PC-9 (cell line): Measurements from ENCODE around the gene AQP12B. TPM values are rescaled to one million over a fixed set of nuclear protein-coding genes. Genes with fewer than 3 reads are reported as not detected.

Experiments used
- BruUV-seq: library from RNA; stranded (reverse); fragments of 400-500 nt; replicated peaks from 2 replicates; lab custom pipeline; 2021; lab: Mats Ljungman, UMichigan
- CTCF ChIA-PET: fragments of 300-600 bp; sonication (Branson Sonifier 250); formaldehyde crosslinking; loops from one replicate; lab custom pipeline; 2022; ENCODE audit warnings: antibody characterized with exemption; lab: Charles Lee
- POLR2A ChIA-PET: fragments of 300-600 bp; sonication (Branson Sonifier 250); formaldehyde crosslinking; loops from one replicate; lab custom pipeline; 2022; ENCODE audit warnings: antibody characterized with exemption; ENCODE audit not compliant: unreplicated experiment; lab: Charles Lee
- DNase-seq, 2 experiments: peaks; one replicate each; pipeline versions ENCODE4 v3.0.0 to v3.0.0-alpha.2; 2015 to 2022; ENCODE audit warnings: mixed read lengths in 1 of 2
- H2AFZ ChIP-seq: fragments of 200-600 bp; sonication (generic); 2 replicates; pipeline ENCODE4 v1.8.1; 2017; ENCODE audit warnings: antibody characterized with exemption
- H3F3A ChIP-seq: fragments of 200-600 bp; sonication (generic); 2 replicates; pipeline ENCODE4 v1.8.1; 2017; ENCODE audit warnings: antibody characterized with exemption, mild to moderate bottlenecking, low read depth; ENCODE audit not compliant: insufficient read depth
- H3K27ac ChIP-seq: fragments of 200-600 bp; sonication (generic); 2 replicates; pipeline ENCODE4 v1.6.1; 2016; ENCODE audit warnings: mixed run types
- H3K27me3 ChIP-seq: fragments of 200-600 bp; sonication (generic); 2 replicates; pipeline ENCODE4 v1.6.1; 2016; ENCODE audit warnings: low read depth, mixed run types; ENCODE audit not compliant: insufficient read depth
- H3K36me3 ChIP-seq: fragments of 200-600 bp; sonication (generic); 2 replicates; pipeline ENCODE4 v1.6.1; 2016; ENCODE audit warnings: low read depth, mixed run types
- H3K4me1 ChIP-seq: fragments of 200-600 bp; sonication (generic); replicated peaks from 2 replicates; pipeline ENCODE4 v1.6.1; 2016; ENCODE audit warnings: mixed run types; ENCODE audit not compliant: insufficient read depth
- H3K4me2 ChIP-seq: fragments of 200-600 bp; sonication (generic); 2 replicates; pipeline ENCODE4 v1.6.1; 2017; ENCODE audit warnings: mixed run types
- H3K4me3 ChIP-seq: fragments of 200-600 bp; sonication (generic); 2 replicates; pipeline ENCODE4 v1.6.1; 2016; ENCODE audit warnings: mixed run types
- H3K79me2 ChIP-seq: fragments of 200-600 bp; sonication (generic); 2 replicates; pipeline ENCODE4 v1.6.1; 2017; ENCODE audit warnings: low read depth, mixed run types
- H3K9me2 ChIP-seq: fragments of 200-600 bp; sonication (generic); 2 replicates; pipeline ENCODE4 v1.8.1; 2017; ENCODE audit warnings: mild to moderate bottlenecking; ENCODE audit not compliant: insufficient read depth
- H3K9me3 ChIP-seq: fragments of 200-600 bp; sonication (generic); 2 replicates; pipeline ENCODE4 v1.8.1; 2016; ENCODE audit warnings: low read depth; ENCODE audit not compliant: insufficient read depth
- H4K20me1 ChIP-seq: fragments of 200-600 bp; sonication (generic); 2 replicates; pipeline ENCODE4 v1.8.1; 2017; ENCODE audit not compliant: insufficient read depth
- EZH2 ChIP-seq: fragments of 200-600 bp; sonication (generic); IDR thresholded peaks from 2 replicates; pipeline ENCODE4 v1.8.0; 2017; ENCODE audit warnings: antibody characterized with exemption, low read depth
- intact Hi-C: fragments of 100-400 bp; cut with micrococcal nuclease; formaldehyde crosslinking; loops from one replicate; pipeline ENCODE4 v1.10.0; 2022; ENCODE audit not compliant: unreplicated experiment
- total RNA-seq: library from RNA; stranded (reverse); gene quantifications from 2 replicates; pipeline ENCODE4 v1.2.3, GENCODE V29; 2021
- TF ChIP-seq, protein P1 (sequence below): fragments of 200-600 bp; sonication (generic); conservative IDR thresholded peaks from 2 replicates; pipeline ENCODE4 v1.6.1; 2017; ENCODE audit warnings: mixed run types, antibody characterized with exemption, mild to moderate bottlenecking, moderate library complexity

The AQP12B gene
- total RNA-seq, 1 experiment from 2014 or later: not detected

DNA sequence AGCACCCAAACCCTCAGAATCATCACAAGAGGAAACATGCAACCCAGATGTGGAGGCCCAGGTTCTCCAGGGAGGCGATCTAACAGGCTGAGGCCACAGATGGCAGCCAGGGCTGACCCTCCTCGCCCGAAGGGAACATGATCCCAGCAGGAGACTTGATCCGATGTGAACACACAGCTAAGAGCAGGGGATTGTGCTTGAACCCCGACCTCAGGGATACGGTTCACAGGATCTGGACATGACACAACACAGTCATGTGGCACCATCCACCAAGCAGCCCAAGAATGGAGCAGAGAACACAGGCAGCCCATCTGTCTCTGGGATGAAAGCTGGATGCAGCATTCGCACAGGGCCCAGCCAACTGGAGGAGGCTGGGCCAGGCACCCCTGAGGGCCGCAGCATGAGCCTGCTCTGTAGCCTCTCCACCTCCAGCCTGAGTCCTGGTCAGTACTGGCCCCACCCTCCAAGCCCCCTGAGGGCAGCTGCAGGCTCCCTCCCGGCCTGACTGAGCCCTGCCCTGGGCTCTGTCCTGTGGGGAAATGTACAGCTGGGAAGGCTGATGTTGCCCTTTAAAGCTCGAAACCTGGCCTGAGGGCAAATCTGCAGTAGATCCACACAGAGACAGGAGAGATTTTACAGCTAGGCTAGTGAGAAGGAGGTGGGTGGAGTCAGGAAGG, 48.0 kb upstream of the AQP12B start:
- H3K79me2 ChIP-seq: no peaks in the 10 kb centered on the region
- TF ChIP-seq EZH2: no peak
- TF ChIP-seq, protein P1, sequence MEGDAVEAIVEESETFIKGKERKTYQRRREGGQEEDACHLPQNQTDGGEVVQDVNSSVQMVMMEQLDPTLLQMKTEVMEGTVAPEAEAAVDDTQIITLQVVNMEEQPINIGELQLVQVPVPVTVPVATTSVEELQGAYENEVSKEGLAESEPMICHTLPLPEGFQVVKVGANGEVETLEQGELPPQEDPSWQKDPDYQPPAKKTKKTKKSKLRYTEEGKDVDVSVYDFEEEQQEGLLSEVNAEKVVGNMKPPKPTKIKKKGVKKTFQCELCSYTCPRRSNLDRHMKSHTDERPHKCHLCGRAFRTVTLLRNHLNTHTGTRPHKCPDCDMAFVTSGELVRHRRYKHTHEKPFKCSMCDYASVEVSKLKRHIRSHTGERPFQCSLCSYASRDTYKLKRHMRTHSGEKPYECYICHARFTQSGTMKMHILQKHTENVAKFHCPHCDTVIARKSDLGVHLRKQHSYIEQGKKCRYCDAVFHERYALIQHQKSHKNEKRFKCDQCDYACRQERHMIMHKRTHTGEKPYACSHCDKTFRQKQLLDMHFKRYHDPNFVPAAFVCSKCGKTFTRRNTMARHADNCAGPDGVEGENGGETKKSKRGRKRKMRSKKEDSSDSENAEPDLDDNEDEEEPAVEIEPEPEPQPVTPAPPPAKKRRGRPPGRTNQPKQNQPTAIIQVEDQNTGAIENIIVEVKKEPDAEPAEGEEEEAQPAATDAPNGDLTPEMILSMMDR: no peak
- DNase-seq: no peak
- intact Hi-C loops: no loop called here
- POLR2A ChIA-PET: interaction anchor here (0.6 kb wide), 1 partner anchor 74 kb away, joined by 3 read pairs; no protein-coding TSS in a partner anchor
- H3K36me3 ChIP-seq: no peaks in the 10 kb centered on the region
- H3K27me3 ChIP-seq: peaks cover 80% of the 10 kb centered on the region
- H4K20me1 ChIP-seq: no peaks in the 10 kb centered on the region; the same call in 1 of the 2 replicates
- no peaks in the 10 kb centered on the region for H3K9me2 ChIP-seq
- no TSS peak for BruUV-seq
- CTCF ChIA-PET: no interaction called here
- no peaks in the 10 kb centered on the region for H3F3A ChIP-seq
- H3K27ac ChIP-seq: no peak overlapping the region
- no peak overlapping the region for H3K4me2 ChIP-seq
- no peak overlapping the region for H3K4me3 ChIP-seq
- no peak overlapping the region for H2AFZ ChIP-seq
- H3K4me1 ChIP-seq: no peaks in the 10 kb centered on the region
- no peaks in the 10 kb centered on the region for H3K9me3 ChIP-seq

DNA sequence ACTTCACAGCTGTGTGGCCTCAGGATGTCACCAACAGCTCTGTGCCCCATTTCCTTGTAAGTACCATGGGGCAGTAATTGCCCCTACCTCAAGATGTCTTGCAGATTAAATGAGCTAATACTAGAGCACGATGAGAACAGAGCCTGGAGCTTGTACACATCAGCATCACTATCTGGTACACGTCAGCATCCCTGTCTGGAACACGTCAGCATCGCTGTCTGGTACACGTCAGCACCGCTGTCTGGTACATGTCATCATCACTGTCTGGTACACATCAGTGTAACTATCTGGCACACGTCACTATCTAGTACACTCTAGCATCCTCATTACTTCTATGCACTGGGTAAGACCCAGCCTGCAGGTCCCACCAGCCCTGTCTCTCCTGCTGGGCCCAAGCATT, 46.1 kb upstream of the AQP12B start:
- no peak for DNase-seq
- Histone ChIP-seq H3K4me1 (no peaks in the 10 kb centered on the region), H3K27me3 (peaks cover 88% of the 10 kb centered on the region), H2AFZ (no peak overlapping the region), H3K4me3 (no peak overlapping the region), H3K9me2 (no peaks in the 10 kb centered on the region), H3K79me2 (no peaks in the 10 kb centered on the region), H4K20me1 (peaks cover 4% of the 10 kb centered on the region; the same call in 1 of the 2 replicates), H3K4me2 (no peak overlapping the region), H3F3A (no peaks in the 10 kb centered on the region), H3K9me3 (no peaks in the 10 kb centered on the region), H3K36me3 (no peaks in the 10 kb centered on the region), H3K27ac (no peak overlapping the region)
- TF ChIP-seq EZH2: no peak
- TF ChIP-seq, protein P1: no peak
- CTCF ChIA-PET: interaction anchor here (0.6 kb wide), 1 partner anchor 292 kb away, joined by 5 read pairs; no protein-coding TSS in a partner anchor
- intact Hi-C loops: no loop called here
- POLR2A ChIA-PET: interaction anchor here (0.6 kb wide), 1 partner anchor 71 kb away, joined by 4 read pairs; no protein-coding TSS in a partner anchor
- BruUV-seq: no TSS peak

DNA sequence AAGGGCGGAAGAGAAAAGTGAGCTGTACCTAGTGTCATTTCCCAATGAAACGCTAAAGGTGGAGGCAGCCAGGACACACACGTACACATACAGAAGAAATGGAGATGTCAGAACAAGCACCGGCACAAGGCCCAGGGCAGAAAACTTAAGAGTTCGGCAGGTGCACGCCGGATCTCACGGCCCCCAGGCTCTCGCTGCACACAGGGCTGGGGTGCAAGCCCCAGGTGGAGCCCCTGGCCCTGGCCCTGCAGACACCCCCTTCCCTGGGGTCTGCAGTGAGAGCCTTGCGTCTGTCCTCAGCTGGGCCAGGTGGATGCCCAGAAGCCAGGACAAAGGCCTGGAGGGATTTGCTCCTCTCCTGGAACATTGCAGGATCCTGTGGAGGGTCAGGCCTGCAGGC, 45.7 kb upstream of the AQP12B start:
- Histone ChIP-seq H3K4me2 (no peak overlapping the region), H3K4me1 (no peaks in the 10 kb centered on the region), H3K27me3 (peaks cover 88% of the 10 kb centered on the region), H4K20me1 (peaks cover 4% of the 10 kb centered on the region; the same call in 1 of the 2 replicates), H3K9me2 (no peaks in the 10 kb centered on the region), H3K4me3 (no peak overlapping the region), H3F3A (no peaks in the 10 kb centered on the region), H3K36me3 (no peaks in the 10 kb centered on the region), H3K27ac (no peak overlapping the region), H3K9me3 (no peaks in the 10 kb centered on the region), H3K79me2 (no peaks in the 10 kb centered on the region), H2AFZ (no peak overlapping the region)
- no peak for TF ChIP-seq EZH2
- TF ChIP-seq, protein P1: no peak
- ChIA-PET CTCF (interaction anchor here (0.6 kb wide), 1 partner anchor 292 kb away, joined by 5 read pairs; no protein-coding TSS in a partner anchor), POLR2A (no interaction called here)
- no peak for DNase-seq
- BruUV-seq: no TSS peak
- intact Hi-C loops: no loop called here
